Stimulated activated CD8-positive, alpha-beta memory T cell treated with anti-CD3 and anti-CD28 coated beads, Interleukin-15, amount 100 ng/mL, for 1 hour (primary cell): ENCODE measurements around the gene AFF1.
"Not testable (repeated sequence)": the region's sequence is repeated elsewhere in the genome, so short reads cannot be mapped to it uniquely, and the experiment has no call there.

Source experiments
- DNase-seq: peaks from one replicate; pipeline ENCODE4 v3.0.0-alpha.2; 2020; ENCODE audit warnings: low read depth

AFF1 gene

DNA sequence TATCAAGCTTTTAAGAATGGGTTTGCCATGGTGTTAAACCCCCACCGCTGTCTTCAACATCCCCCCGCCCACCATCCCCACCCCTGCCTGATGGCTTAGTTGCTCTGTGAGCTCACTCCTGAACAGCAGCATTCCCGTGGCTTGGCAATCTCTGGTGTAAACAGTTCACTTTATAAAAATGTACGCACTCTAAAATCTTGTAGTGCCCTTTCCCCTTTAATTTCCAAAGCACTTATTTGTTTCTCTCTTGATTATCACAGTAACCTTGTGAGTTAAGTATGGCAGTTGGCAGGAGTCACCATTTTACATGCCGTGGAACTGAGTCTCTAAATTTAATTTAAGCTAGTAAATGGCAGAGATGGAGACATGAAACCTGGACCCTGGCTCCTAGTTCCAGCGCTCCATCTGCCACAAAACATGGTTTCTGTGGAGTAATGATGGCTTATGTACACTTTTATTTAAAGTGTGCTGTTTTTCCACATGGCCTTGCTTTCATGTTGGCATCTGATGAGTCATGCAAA, 123.1 kb downstream of the AFF1 start:
- no peak for DNase-seq

DNA sequence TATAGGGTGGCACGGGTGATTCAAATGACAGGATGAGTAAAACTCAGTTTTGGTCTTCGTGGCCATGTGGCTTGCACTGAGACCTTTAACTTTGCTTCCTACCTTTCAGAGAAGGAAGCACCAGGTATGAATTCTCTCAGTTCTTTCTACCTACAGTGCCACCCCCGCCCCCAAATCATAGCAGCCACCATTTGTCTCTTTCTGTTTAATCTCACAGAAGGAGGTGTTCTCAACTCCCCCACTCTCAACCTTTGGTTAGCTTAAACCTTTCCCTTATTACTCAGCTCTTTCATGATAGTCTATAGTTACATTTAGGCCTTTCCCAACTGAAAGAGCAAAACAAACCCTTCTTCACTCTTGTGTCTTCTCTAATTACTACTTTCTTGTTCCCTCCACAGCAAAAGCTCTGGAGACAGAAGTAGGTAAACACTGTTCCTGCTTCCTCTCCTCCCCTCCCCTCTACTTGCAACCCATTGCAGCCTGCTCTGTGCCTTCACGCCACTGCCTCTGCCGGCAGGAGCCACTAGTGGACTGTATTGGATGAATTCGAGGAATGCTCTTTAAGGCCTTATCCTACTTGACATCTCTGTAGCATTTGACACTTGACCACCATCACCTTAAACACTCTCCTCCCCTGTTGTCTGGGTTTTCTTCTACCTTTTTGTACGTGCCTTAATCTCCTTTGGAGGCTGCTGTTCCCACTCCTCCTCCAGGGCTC, 123.7 kb downstream of the AFF1 start:
- DNase-seq, result no peak

DNA sequence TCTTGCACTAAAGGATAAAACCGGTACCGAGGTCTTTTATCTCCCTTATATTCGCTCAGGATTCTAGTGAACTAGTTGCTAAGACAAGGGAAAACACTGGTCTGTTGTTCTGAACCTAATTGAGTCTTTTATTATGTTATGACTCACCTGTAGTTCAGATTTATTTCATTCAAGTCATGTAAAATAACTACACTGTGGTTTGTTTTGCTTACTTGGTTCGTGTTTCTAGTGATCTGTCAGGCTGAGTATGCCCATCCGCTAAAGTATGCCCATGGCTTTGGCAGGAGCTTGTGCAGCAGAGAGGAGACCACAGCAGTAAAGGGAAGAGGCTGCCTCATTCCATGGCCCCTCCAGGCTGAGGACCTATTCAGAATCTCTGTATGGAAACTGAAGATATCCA, 126.1 kb downstream of the AFF1 start:
- no peak for DNase-seq

- no peak for DNase-seq
These were observed 130.2 kb downstream of the AFF1 start for GRCh38 chr4:87065021-87065420.

DNA sequence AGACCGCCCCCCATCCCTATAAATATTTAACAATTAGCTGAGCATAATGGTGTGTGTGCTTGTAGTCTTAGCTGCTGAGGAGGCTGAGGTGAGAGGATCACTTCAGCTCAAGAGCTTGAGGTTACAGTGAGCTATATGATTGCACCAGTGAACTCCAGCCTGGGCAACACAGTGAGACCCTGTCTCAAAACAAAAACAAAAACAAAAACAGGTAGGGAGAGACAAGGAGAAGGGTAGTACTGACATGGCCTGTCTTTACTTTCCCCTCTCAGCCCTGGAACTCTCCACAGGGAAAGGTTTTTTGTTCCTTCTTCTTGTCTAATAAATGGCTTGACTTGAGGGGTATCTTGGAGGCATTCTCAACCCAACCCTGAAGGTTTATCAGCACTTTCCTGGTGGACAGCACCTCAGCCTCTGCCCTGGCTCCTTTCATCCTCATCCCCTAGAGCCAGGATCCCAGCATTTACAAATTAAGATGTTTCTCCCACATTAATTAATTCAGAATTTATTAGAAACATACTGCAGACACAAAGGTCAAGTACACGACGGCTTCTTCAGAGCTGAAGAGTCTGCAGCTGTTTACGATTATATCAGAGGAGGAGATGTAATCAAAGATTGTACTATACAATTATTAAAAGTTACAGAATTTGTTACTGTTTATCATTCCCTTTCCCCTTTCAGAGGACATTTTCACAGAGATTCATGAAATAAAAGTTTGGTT, 131.8 kb downstream of the AFF1 start:
- no peak for DNase-seq

- DNase-seq, result no peak
These were observed 132.5 kb downstream of the AFF1 start for GRCh38 chr4:87067124-87067885.

DNA sequence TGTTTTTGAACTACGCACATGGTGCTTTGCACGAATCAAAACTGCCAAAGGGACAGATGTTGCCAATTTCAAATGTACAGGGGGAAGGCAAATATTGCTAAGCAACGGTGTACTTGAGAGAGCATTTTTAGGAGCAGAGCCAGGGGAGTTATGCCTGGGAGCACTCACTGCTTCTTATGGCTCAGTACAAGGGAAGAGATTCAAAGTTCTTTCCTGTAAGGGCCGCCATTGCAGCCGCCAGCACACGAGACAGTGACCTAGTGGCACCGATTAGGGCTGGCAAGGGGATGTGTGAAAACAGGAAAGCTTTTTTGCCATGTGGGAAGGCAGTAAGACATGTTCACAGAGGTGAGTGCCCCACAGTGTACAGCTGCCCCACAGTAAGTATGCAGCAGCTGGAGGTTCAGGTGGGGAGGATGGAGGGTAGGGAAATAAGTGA, 133.8 kb downstream of the AFF1 start:
- DNase-seq, result no peak

- DNase-seq, result no peak
These were observed 134.4 kb downstream of the AFF1 start for GRCh38 chr4:87069037-87069742.

DNA sequence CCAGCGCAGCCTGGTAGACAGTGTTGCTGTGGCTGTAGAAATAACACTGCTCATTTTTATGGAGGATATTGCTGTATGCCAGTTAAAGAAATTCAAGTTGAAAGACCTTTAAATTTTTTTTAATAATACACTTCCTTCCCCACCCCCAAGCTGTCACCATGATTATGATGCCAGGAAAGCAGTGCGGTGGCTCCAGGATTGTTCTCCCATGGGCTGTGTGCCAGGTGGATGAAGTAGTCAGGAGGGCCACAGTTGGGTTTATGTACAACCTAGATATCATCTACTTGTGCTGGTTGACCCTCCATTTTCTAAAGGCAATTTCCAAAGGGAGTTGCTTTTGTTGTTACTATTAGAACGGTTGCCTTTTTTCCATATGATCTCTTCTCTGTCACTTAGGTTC, 136.6 kb downstream of the AFF1 start:
- no peak for DNase-seq

GRCh38 chr4:87072545-87072944, 137.7 kb downstream of the AFF1 start:
- not testable (repeated sequence) for DNase-seq

DNA sequence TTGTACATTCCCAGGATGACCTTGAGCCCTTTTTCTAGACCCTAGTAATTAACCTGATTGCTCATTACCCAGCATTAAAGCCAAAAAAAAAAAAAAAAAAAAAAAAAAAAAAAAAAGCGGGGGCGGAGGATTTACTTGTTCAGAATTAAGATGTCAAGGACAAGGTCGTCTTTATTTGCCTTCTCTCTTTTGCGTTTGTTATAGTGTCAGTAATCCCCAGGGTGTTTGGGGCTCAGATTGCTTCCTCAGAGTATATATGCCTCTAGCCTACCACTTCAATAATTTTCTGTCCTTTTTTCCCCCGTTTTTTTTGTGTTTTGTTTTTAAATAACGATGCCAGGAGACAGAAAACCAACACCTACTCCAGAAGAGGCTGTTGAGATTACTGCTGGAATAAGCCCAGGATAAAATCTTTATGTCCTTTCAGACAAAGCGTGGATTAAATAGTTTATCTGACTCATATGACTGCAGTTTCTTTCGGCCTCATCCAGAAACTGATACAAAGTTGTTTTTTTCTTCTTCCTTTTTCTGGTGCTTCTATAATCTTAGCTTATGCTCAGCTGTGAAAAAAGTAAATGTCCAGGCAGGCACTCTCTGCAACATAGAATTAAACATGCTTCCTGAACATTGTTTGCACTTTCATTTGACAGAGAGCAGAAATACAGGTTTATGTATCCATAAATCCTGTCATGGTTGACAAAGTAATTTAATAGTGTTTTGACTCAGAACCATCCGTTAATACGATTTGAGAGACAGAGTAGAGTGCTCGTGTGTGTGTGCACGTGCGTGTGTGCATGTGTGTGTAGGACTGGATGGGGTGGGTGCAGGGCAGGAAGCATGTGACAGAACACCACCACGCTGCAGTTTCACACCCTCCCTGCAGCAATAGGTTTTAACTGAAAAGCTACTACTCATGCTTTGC, 138.6 kb downstream of the AFF1 start:
- DNase-seq, result no peak

DNA sequence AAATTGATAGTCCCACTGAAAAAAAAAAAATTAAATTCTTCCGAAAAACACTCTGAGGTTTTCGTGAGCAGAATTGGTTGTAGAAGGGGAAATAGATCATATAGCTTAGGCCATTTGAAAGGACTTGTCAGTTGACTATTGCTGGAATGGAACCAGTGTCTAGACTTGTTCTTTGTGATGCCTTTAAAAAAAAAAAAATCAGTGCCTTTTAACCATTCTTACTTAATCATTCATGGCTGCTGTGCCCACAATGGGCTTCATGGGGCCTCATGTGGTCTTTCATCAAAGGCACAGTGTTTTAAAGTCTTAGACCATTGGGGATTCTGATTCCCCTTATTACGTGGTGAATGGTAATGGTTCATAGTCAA, 139.3 kb downstream of the AFF1 start:
- no peak for DNase-seq

DNA sequence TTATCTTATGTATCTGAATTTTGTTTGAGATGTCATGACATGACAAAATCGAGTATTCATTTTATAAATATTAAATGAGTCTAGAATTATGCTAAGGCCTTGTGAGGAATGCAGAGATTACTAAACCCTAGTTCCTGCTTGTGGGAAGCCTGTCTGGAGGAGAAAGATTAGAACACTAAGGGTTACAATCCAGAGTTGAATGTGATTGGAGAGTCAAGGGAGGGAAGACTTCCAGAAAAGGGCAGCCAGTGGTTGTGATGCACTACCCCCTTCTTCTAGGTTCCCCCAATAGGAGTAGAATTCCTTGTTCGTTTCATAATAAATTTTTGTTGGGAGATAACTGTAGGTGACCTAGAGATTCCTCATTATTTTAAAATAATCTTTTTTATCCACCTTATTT, 141.1 kb downstream of the AFF1 start:
- no peak for DNase-seq

DNA sequence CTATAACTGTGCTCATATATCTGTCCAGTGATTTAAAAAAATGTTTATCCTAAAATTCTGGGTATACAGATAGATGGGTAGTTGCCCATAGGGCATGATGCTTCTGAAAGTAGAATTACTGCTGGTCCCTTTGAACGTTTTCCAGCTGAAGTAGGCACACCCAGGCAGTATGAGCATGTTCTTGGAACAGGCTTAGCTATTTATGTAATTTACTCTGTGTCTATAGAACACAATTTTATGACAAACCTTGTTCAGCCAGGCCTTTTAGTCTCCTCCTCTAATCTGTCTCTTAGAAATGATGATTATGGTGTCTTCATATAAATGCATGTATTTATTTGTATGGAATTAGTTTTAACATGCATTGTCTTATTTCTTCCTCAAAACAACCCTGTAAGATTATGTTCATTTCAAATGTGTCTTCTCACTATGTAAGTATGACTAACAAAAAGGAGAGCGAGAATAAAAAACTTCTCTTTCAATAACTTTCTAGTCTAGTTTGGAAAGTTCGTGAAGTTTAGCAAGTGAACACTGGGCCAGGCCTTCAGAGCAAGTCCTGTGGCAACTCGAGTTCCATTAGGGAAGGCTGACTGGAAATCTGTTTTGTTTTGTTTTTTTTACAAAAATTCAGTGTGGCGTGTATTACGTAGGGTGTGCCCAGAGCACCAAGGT, 142.0 kb downstream of the AFF1 start:
- DNase-seq, result no peak

- no peak for DNase-seq
These were observed 143.2 kb downstream of the AFF1 start for GRCh38 chr4:87077914-87078585.

DNA sequence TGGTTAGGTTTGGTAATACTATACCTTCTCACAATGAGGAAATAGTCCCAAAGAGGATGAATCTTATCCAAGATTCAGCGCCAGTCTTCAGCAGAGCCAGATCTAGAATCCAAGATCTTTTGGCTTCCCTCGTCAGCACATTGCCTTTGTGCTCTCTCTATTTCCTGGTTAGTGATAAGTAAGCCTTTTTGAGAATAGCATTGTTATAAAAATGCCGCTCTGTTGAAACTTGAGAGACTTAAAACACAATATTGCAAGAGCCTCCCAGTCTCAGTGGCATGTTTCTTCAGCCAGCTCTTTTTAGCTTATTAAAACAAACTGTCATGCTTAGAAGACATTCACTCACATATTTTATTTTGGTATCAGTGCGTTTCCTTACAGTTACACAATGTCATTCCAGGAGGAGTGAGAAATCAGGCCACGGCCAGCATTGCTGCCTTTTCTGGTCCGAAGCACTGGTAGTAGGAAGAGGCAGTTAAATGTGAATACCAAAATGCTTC, 144.2 kb downstream of the AFF1 start:
- DNase-seq, result no peak

- no peak for DNase-seq
These were observed 145.2 kb downstream of the AFF1 start for GRCh38 chr4:87079967-87080366.

GRCh38 chr4:87080462-87080861, 145.7 kb downstream of the AFF1 start:
- DNase-seq, result no peak

GRCh38 chr4:87081826-87082225, 147.0 kb downstream of the AFF1 start:
- DNase-seq, result no peak

- DNase-seq, result not testable (repeated sequence)
These were observed 150.9 kb downstream of the AFF1 start for GRCh38 chr4:87085732-87086131.
